ENCODE data around the gene SLC4A9. TPM values are rescaled to one million over a fixed set of nuclear protein-coding genes. Genes with fewer than 3 reads are reported as not detected.

SLC4A9 gene
- polyA plus RNA-seq, 2 donors: 0.14 to 0.20 TPM

DNA sequence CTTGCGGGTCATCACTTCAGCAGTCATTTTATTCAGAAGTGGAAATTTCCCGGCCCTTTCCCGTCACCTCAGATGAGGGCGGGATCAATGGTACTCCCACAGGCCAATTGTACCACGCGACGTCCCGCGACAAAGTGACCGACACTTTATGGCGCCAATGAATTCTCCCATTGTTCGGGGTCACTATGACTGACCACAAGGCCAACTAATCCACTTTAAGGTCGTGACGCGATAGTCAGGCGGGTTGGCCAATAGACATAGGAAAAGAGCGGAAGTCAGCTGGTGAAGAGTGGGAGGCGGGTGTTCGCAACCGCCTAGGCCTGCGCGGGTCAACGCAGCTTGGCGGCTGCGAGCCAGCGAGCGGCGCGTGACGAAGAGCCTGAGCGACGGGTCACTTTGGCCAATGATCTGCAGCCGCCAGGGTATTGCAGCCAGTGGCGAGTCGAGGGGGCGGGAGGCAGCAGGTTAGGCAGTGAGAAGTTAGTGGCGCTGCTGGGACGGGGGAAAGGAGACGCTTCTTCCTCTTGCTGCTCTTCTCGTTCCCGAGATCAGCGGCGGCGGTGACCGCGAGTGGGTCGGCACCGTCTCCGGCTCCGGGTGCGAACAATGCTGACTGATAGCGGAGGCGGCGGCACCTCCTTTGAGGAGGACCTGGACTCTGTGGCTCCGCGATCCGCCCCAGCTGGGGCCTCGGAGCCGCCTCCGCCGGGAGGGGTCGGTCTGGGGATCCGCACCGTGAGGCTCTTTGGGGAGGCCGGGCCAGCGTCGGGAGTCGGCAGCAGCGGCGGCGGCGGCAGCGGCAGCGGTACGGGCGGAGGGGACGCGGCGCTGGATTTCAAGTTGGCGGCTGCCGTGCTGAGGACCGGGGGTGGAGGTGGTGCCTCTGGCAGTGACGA is 41.6 kb downstream of the SLC4A9 start, which contains the start of gene ANKHD1:
TSS of gene ANKHD1 (plus strand) at position 472 of the 896 bp plus-strand sequence. CDS start at position 607, 135 bp downstream.
- Histone ChIP-seq H3K36me3 (ENCODE audit: control insufficient read depth in 2 of 2, insufficient read depth in 2 of 2, low read length in 1 of 2) (no peaks in the 10 kb centered on the region), H3K27me3 (ENCODE audit: control insufficient read depth in 1 of 2, insufficient read depth in 2 of 2, low read length in 2 of 2) (no peaks in the 10 kb centered on the region), H3K27ac (ENCODE audit: low read depth in 2 of 2, low read length in 1 of 2) (peak within 1 kb of the TSS; percentile 98 to 100), H3K4me1 (ENCODE audit: control insufficient read depth in 2 of 2, insufficient read depth in 2 of 2, low read length in 1 of 2) (peaks cover 0 to 4% of the 10 kb centered on the region in 2 donors), H3K9me3 (ENCODE audit: control insufficient read depth in 2 of 2, insufficient read depth in 1 of 2, low read depth in 1 of 2, low read length in 1 of 2) (no peaks in the 10 kb centered on the region), H3K4me3 (ENCODE audit: low read depth in 1 of 2, low read length in 2 of 2) (peak within 1 kb of the TSS; percentile 87 to 96)
- WGBS, 2 donors: 0 to 1% methylated on average over 82 to 83 of the region's 83 CpGs

DNA sequence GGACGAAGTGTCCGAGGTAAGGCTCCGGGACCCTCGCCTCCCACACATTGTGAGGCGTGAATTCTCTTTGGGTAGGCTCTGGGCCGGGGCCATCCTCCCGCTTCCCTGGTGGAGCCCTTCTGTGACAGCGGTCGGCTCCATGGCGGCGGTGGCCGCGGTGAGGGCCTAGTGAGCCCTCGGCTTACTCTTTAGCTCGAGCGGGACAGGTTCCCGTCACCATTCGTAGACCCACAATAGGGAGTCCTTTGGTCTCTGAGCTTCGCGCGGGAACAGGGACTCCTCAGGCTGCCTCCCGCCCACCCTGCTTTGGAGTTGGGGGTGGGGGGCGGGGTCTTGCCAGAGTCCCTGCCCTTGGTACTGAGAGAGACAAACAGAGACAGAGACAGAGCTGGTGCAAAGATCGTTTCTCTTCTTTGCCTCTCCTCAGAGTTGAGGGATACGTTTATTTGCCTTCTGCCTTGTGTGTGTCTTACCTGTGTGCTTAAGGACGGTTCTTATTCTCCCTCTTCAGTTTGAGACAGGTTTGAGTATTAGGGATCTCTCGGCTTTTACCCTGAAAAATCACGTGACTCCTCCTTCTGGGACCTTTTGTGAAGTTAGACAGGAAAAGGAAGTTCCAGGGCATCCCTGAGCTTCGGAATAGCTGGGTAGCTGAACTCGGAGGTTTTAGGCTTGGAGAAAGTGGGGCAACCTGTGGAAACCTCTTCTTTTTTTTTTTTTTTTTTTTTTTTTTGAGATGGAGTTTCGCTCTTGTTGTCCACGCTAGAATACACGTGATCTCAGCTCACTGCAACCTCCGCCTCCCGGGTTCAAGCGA is 42.5 kb downstream of the SLC4A9 start:
- peak overlapping the region; percentile 91 to 97 for H3K27ac ChIP-seq (ENCODE audit: low read depth in 2 of 2, low read length in 1 of 2)
- no peaks in the 10 kb centered on the region for H3K27me3 ChIP-seq (ENCODE audit: control insufficient read depth in 1 of 2, insufficient read depth in 2 of 2, low read length in 2 of 2)
- H3K4me1 ChIP-seq (ENCODE audit: control insufficient read depth in 2 of 2, insufficient read depth in 2 of 2, low read length in 1 of 2): peaks cover 0 to 4% of the 10 kb centered on the region in 2 donors
- H3K9me3 ChIP-seq (ENCODE audit: control insufficient read depth in 2 of 2, insufficient read depth in 1 of 2, low read depth in 1 of 2, low read length in 1 of 2): no peaks in the 10 kb centered on the region
- H3K4me3 ChIP-seq (ENCODE audit: low read depth in 1 of 2, low read length in 2 of 2): peak overlapping the region; percentile 87 to 96
- WGBS, 2 donors: 1 to 3% methylated on average over 36 of the region's 36 CpGs
- H3K36me3 ChIP-seq (ENCODE audit: control insufficient read depth in 2 of 2, insufficient read depth in 2 of 2, low read length in 1 of 2): no peaks in the 10 kb centered on the region

DNA sequence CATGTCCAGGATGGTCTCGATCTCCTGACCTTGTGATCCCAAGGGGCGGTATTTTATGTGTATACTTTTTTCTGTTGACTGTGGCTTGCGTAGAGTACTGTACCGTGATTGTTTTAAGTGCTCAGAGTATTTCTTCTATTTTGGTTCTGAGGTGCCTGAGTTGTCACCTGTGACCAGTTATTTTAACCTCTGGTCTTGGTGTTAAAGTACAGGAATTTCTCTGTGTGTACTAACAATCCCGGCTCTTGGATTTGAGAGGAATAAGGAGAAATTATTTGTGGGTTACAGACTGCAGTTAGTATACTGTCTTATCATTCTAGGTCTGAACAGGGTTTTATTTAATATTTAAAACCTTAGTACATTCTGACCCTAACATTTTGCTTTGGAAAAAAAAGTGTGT is 43.6 kb downstream of the SLC4A9 start:
- H3K36me3 ChIP-seq (ENCODE audit: control insufficient read depth in 2 of 2, insufficient read depth in 2 of 2, low read length in 1 of 2): no peaks in the 10 kb centered on the region
- H3K9me3 ChIP-seq (ENCODE audit: control insufficient read depth in 2 of 2, insufficient read depth in 1 of 2, low read depth in 1 of 2, low read length in 1 of 2): no peaks in the 10 kb centered on the region
- WGBS, 2 donors: 60 to 72% methylated on average over 5 of the region's 5 CpGs
- H3K4me3 ChIP-seq (ENCODE audit: low read depth in 1 of 2, low read length in 2 of 2): peak overlapping the region in 1 of 2 donors; percentile 87
- H3K27ac ChIP-seq (ENCODE audit: low read depth in 2 of 2, low read length in 1 of 2): no peak overlapping the region
- no peaks in the 10 kb centered on the region for H3K27me3 ChIP-seq (ENCODE audit: control insufficient read depth in 1 of 2, insufficient read depth in 2 of 2, low read length in 2 of 2)
- H3K4me1 ChIP-seq (ENCODE audit: control insufficient read depth in 2 of 2, insufficient read depth in 2 of 2, low read length in 1 of 2): peaks cover 0 to 4% of the 10 kb centered on the region in 2 donors

DNA sequence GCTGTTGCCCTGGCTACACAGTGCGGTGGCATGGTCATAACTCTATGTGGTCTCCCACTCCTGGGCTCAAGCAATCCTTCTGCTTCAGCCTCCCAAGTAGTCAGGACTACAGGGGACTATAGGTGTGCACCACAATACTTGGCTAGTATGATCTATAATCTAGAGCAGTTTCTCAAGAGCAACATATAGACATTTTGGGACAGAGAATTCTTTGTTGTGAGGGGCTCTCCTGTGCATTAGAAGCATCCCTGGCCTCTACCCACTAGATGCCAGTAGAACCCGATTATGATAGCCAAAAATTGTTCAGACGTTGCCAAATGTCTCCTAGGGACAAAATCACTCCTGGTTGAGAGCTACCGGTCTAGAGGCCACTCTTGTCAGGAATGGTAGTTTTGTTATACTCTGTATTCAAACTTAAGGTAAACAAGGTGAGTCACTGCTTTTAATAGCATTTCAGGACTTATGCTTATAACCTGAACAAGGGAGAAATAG is 48.8 kb downstream of the SLC4A9 start:
- H3K27ac ChIP-seq (ENCODE audit: low read depth in 2 of 2, low read length in 1 of 2): no peak overlapping the region
- H3K4me3 ChIP-seq (ENCODE audit: low read depth in 1 of 2, low read length in 2 of 2): no peak overlapping the region
- H3K27me3 ChIP-seq (ENCODE audit: control insufficient read depth in 1 of 2, insufficient read depth in 2 of 2, low read length in 2 of 2): no peaks in the 10 kb centered on the region
- no peaks in the 10 kb centered on the region for H3K36me3 ChIP-seq (ENCODE audit: control insufficient read depth in 2 of 2, insufficient read depth in 2 of 2, low read length in 1 of 2)
- 32 to 40% methylated on average over 4 of the region's 4 CpGs for WGBS, 2 donors
- H3K9me3 ChIP-seq (ENCODE audit: control insufficient read depth in 2 of 2, insufficient read depth in 1 of 2, low read depth in 1 of 2, low read length in 1 of 2): no peaks in the 10 kb centered on the region
- H3K4me1 ChIP-seq (ENCODE audit: control insufficient read depth in 2 of 2, insufficient read depth in 2 of 2, low read length in 1 of 2): peaks cover 0 to 4% of the 10 kb centered on the region in 2 donors

DNA sequence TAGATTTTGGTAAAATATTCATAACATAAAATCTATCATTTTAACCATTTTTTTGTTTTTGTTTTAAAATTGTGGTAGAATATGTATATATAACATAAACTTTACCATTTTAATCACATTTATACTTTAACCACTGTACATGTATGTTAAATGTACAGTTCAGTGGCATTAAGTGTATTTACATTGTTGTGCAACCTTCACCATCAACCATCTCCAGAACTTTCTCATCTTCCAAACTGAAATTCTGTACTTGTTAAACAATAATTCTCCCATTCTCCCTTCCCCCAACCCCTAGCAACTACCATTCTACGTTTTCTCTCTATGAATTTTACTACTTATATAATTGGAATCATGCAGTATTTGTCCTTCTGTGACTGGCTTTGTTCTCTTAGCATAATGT is 53.2 kb downstream of the SLC4A9 start:
- Histone ChIP-seq H3K27ac (ENCODE audit: low read depth in 2 of 2, low read length in 1 of 2) (no peak overlapping the region), H3K4me3 (ENCODE audit: low read depth in 1 of 2, low read length in 2 of 2) (no peak overlapping the region), H3K4me1 (ENCODE audit: control insufficient read depth in 2 of 2, insufficient read depth in 2 of 2, low read length in 1 of 2) (no peaks in the 10 kb centered on the region), H3K27me3 (ENCODE audit: control insufficient read depth in 1 of 2, insufficient read depth in 2 of 2, low read length in 2 of 2) (no peaks in the 10 kb centered on the region), H3K36me3 (ENCODE audit: control insufficient read depth in 2 of 2, insufficient read depth in 2 of 2, low read length in 1 of 2) (no peaks in the 10 kb centered on the region), H3K9me3 (ENCODE audit: control insufficient read depth in 2 of 2, insufficient read depth in 1 of 2, low read depth in 1 of 2, low read length in 1 of 2) (no peaks in the 10 kb centered on the region)
- WGBS, 2 donors: 45 to 47% methylated on average over 1 of the region's 1 CpG

DNA sequence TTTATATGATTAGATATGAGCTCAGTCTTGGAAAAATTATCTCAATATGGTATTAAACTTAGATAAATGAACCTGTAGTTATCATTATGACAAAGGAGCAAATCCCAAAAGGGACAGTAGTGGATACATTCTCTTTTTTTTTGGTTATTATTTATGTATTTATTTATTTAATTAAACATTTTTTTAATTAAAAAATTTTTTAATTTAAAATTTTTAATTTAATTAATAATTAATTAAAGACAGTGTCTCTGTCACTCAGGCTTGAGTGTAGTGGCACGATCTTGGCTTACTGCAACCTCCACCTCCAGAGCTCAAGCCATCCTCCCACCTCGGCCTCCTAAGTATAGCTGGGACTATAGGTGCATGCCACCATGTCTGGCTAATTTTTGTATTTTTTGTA is 57.2 kb downstream of the SLC4A9 start:
- no peaks in the 10 kb centered on the region for H3K9me3 ChIP-seq (ENCODE audit: control insufficient read depth in 2 of 2, insufficient read depth in 1 of 2, low read depth in 1 of 2, low read length in 1 of 2)
- no peaks in the 10 kb centered on the region for H3K4me1 ChIP-seq (ENCODE audit: control insufficient read depth in 2 of 2, insufficient read depth in 2 of 2, low read length in 1 of 2)
- 98 to 100% methylated on average over 2 of the region's 2 CpGs for whole genome bisulfite sequencing, 2 donors
- no peak overlapping the region for H3K4me3 ChIP-seq (ENCODE audit: low read depth in 1 of 2, low read length in 2 of 2)
- no peaks in the 10 kb centered on the region for H3K36me3 ChIP-seq (ENCODE audit: control insufficient read depth in 2 of 2, insufficient read depth in 2 of 2, low read length in 1 of 2)
- no peaks in the 10 kb centered on the region for H3K27me3 ChIP-seq (ENCODE audit: control insufficient read depth in 1 of 2, insufficient read depth in 2 of 2, low read length in 2 of 2)
- no peak overlapping the region for H3K27ac ChIP-seq (ENCODE audit: low read depth in 2 of 2, low read length in 1 of 2)

DNA sequence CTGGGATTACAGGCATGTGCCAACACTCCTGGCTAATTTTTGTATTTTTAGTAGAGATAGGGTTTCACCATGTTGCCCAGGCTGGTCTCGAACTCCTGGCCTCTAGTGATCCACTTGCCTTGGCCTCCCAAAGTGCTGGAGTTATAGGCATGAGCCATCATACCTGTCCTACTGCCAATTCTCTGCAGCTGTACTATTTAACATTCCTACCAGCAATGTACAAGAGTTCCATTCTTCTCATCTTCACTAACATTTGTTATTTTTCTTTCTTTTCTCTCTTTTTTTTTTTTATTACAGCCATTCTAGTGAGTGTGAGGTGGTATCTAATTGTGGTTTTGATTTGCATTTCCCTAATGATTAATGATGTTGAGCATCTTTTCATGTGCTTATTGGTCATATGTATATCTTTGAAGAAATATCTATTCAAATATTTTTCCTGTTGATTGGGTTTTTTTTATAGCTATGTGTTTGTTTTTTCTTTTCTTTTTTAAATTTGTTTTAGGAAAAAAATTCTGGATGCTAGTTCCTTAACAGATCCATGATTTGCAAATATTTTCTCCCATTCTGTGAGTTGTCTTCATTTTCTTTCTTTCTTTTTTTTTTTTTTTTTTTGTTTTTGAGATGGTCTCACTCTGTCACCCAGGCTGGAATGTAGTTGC is 59.0 kb downstream of the SLC4A9 start:
- 98 to 100% methylated on average over 1 of the region's 1 CpG for WGBS, 2 donors

DNA sequence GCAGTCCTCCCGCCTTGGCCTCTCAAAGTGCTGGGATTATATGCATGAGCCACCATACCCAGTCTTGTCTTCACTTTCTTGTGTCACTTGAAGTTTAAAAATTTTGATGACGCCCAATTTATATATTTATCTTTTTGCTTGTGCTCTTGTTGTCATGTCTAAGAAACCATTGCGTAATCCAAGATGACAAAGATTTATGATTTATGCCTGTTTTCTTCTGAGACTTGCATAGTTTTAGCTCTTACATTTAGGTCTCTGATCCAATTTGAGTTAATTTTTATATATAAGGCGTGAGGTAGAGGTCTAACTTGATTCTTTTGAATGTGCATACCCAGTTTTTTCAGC is 60.2 kb downstream of the SLC4A9 start:
- Histone ChIP-seq H3K9me3 (ENCODE audit: control insufficient read depth in 2 of 2, insufficient read depth in 1 of 2, low read depth in 1 of 2, low read length in 1 of 2) (no peaks in the 10 kb centered on the region), H3K27me3 (ENCODE audit: control insufficient read depth in 1 of 2, insufficient read depth in 2 of 2, low read length in 2 of 2) (no peaks in the 10 kb centered on the region), H3K27ac (ENCODE audit: low read depth in 2 of 2, low read length in 1 of 2) (no peak overlapping the region), H3K4me3 (ENCODE audit: low read depth in 1 of 2, low read length in 2 of 2) (no peak overlapping the region), H3K36me3 (ENCODE audit: control insufficient read depth in 2 of 2, insufficient read depth in 2 of 2, low read length in 1 of 2) (no peaks in the 10 kb centered on the region), H3K4me1 (ENCODE audit: control insufficient read depth in 2 of 2, insufficient read depth in 2 of 2, low read length in 1 of 2) (no peaks in the 10 kb centered on the region)
- WGBS, 2 donors: 87 to 93% methylated on average over 4 of the region's 4 CpGs

More for the DNA sequence above, 59.0 kb downstream of the SLC4A9 start:
- Histone ChIP-seq H3K4me3 (ENCODE audit: low read depth in 1 of 2, low read length in 2 of 2) (no peak overlapping the region), H3K4me1 (ENCODE audit: control insufficient read depth in 2 of 2, insufficient read depth in 2 of 2, low read length in 1 of 2) (no peaks in the 10 kb centered on the region), H3K27me3 (ENCODE audit: control insufficient read depth in 1 of 2, insufficient read depth in 2 of 2, low read length in 2 of 2) (no peaks in the 10 kb centered on the region), H3K9me3 (ENCODE audit: control insufficient read depth in 2 of 2, insufficient read depth in 1 of 2, low read depth in 1 of 2, low read length in 1 of 2) (no peaks in the 10 kb centered on the region), H3K36me3 (ENCODE audit: control insufficient read depth in 2 of 2, insufficient read depth in 2 of 2, low read length in 1 of 2) (no peaks in the 10 kb centered on the region), H3K27ac (ENCODE audit: low read depth in 2 of 2, low read length in 1 of 2) (no peak overlapping the region)

DNA sequence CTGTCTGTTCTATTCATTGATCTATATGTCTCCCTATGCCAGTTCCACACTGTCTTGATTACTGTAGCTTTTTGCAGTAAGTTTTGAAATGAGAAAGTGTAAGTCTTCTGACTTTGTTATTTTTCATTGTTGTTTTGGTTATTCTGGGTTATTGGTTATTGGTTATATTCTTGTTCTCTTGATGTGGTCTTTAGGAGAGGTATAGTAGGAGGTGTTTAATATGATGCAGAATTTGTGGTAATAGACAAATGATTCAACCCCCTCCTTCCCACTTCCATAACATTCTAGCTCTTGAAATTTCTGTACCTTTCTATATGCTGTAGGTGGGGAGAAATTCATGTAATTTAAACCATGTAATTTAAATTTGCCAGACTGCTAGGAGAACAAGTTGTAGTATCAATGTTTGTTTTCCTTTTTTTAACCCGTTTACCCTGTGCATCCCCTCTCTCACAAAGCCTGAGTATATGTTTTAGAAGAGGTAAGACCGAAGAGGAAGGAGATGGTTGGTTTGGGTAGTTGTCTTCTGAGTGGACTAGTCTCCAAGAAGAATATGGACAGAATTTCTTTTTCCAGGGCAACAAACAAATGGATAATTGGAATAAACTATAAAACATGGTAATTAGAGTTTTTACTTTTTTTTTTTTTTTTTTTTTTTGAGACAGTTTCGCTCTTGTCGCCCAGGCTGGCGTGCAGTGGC is 60.8 kb downstream of the SLC4A9 start:
- Histone ChIP-seq H3K27ac (ENCODE audit: low read depth in 2 of 2, low read length in 1 of 2) (no peak overlapping the region), H3K9me3 (ENCODE audit: control insufficient read depth in 2 of 2, insufficient read depth in 1 of 2, low read depth in 1 of 2, low read length in 1 of 2) (no peaks in the 10 kb centered on the region), H3K4me3 (ENCODE audit: low read depth in 1 of 2, low read length in 2 of 2) (no peak overlapping the region), H3K36me3 (ENCODE audit: control insufficient read depth in 2 of 2, insufficient read depth in 2 of 2, low read length in 1 of 2) (no peaks in the 10 kb centered on the region), H3K27me3 (ENCODE audit: control insufficient read depth in 1 of 2, insufficient read depth in 2 of 2, low read length in 2 of 2) (no peaks in the 10 kb centered on the region), H3K4me1 (ENCODE audit: control insufficient read depth in 2 of 2, insufficient read depth in 2 of 2, low read length in 1 of 2) (no peaks in the 10 kb centered on the region)
- WGBS, 2 donors: 89 to 90% methylated on average over 5 of the region's 5 CpGs
